HG02938 (cell line): Measurements from ENCODE around the gene EFCAB6.

Source experiments
- ATAC-seq: cut with Tn5 transposase; IDR thresholded peaks from one replicate; pipeline ENCODE4 v1.9.1; 2021; ENCODE audit warnings: mild to moderate bottlenecking, moderate library complexity; ENCODE audit not compliant: unreplicated experiment

Gene EFCAB6

DNA sequence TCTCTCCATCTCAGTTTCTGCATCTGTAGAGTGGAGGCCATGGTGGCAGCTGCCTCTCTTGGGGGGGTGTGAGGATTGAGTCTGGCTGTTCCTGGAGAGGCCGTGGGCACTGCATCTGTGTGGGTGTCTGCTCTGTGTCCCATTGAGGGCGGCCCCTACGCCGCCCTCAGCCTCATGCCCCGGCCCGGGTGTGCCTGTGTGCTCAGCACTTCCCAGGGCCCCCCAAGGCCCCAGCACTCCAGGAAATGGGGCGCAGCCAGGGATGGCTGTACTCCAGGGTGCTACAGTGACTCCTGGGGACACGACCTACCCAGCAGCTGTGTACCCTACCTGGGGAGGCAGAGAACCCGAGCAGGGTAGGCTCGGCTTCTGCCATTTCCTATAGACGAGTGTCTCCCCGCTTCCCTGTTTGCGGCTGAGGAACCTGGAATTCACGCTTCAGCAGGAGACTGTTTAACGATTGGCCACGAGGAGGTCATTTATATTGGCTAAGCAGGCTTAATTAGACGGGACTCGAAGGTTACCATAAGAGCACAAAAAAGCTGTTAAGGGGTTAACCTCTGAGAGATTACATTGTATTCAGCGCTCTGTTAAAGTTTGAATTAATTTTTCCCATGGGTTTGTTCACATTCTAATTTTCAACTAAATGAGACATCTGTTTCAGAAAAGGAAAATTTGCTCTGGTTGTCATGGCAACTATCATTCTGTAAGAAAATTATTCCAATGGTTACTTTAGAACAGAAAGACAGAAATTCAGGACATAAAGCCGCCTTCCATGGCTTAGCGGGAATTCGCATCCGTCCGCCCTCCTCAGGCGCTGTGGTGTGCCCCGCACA is 323.9 kb downstream of the EFCAB6 start:
- no peak for ATAC-seq

GRCh38 chr22:43487311-43488030 is 324.6 kb downstream of the EFCAB6 start:
- no peak for ATAC-seq

GRCh38 chr22:43485502-43486089 is 326.5 kb downstream of the EFCAB6 start:
- ATAC-seq: no peak

- no peak for ATAC-seq
These were observed 327.9 kb downstream of the EFCAB6 start for GRCh38 chr22:43484227-43484626.

DNA sequence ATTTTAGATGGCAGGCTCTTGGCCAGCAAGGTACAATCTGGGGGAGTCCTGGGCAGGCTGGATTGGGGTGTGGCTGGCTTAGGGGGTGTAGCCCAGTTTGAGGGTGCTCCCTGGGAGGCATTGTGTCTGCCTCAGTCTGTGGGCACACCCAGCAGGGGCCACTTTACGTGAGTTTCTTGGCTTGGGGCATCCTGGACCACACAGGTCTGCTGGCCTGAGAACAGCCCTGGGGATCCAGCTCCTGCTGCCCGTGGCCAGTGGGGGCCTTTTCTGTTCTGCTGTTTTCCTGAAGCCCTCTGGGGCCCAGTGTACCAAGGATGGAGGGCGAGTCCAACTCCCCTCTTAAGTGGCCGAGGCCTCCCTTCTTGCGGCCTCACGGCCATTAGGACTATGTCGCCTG is 328.4 kb downstream of the EFCAB6 start:
- ATAC-seq: no peak

DNA sequence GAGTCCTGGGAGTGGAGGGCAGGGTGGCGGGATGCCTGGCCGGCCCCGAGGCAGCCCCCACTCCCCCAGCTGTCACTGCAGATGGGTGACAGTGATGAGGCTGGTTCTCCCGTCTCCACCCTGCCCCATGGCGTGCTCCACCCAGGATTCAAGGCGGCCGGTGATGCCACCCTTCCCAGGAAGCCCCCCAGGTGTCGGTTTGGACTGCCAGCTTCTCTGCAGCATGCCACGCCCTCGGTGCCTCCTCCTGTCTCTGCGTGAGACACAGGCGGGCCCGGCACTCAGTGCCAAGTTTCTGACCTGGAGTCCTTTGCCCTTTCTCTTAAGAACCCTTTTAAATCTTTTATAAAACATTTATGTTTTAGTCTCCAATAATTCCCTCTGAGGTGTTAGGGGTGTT is 328.8 kb downstream of the EFCAB6 start:
- ATAC-seq: no peak

- no peak for ATAC-seq
These were observed 329.8 kb downstream of the EFCAB6 start for GRCh38 chr22:43482318-43482625.

- no peak for ATAC-seq
These were observed 330.4 kb downstream of the EFCAB6 start for GRCh38 chr22:43481568-43482317.

GRCh38 chr22:43479962-43480361 is 332.1 kb downstream of the EFCAB6 start:
- no peak for ATAC-seq

DNA sequence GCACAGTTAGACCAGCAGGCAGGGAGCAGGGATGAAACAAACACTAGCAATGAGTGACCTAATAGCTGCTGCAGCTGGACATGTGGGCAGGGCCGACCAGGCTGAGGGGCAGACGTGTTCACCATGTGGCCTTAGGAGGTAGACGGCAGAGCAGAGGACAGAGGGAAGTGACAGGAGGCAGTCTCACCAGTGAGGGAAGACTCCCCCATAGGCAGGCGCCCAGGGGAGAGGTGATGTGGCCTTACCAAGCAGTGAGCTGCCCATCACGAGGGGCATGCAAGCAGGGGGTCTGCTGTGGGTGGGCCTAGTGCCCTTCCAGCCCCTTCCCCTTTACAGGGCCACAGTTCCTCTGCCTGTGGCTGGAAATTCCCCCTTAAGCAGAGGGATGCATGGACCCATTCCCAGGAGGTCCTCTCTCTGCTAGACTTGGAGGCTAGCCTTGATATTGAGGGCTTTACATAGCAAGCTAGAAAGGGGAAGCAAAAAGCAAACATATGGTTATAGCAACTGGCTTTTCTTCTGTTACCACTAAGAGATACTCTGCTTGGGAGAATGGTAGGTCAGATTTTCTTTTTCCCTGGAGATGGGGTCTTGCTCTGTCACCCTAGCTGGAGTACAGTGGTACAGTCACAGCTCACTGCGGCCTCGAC is 332.7 kb downstream of the EFCAB6 start:
- ATAC-seq: no peak
